Measurements from ENCODE around the gene SUPT7L. TPM values are rescaled to one million over a fixed set of nuclear protein-coding genes. Genes with fewer than 3 reads are reported as not detected.
"Not testable (repeated sequence)": the region's sequence is repeated elsewhere in the genome, so short reads cannot be mapped to it uniquely, and the experiment has no call there.

Gene SUPT7L
- total RNA-seq, 1 experiment from 2014 or later, result 42.4 TPM

DNA sequence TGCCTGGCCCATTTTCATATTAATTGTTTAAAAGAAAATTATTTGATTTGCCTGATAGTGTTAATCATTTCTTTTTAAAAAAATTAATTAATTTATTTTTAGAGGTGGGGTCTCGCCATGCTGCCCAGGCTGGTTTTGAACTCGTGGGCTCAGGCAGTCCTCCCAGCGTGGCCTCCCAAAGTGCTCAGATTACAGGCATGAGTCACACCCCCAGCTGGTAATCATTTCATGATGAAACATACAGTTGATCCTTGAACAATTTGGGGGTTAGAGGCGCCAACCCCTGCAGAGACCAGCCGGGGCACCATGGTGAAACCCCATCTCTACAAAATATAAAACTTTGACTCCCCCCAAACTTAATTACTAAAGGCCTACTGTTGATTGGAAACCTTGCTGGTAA lies 26.6 kb downstream of the SUPT7L start:
- Mint-ChIP-seq H3K27me3 (ENCODE audit: insufficient read depth, unreplicated experiment) (no peaks in the 10 kb centered on the region), H3K27ac (ENCODE audit: unreplicated experiment) (no peak overlapping the region), H3K4me3 (ENCODE audit: unreplicated experiment) (no peak overlapping the region), H3K9me3 (ENCODE audit: unreplicated experiment) (no peaks in the 10 kb centered on the region), H3K4me1 (ENCODE audit: low read depth, unreplicated experiment) (peaks cover 8% of the 10 kb centered on the region), H3K36me3 (ENCODE audit: insufficient read depth, unreplicated experiment) (peaks cover 60% of the 10 kb centered on the region)
- Histone ChIP-seq H3K9me3 (no peaks in the 10 kb centered on the region), H3K27me3 (replicated peaks; ENCODE audit: control insufficient read depth, insufficient read depth, low read length) (no peaks in the 10 kb centered on the region), H3K4me1 (peaks cover 12% of the 10 kb centered on the region), H3K4me3 (ENCODE audit: low read depth, low read length) (no peak overlapping the region), H3K36me3 (ENCODE audit: control insufficient read depth, insufficient read depth, low read length) (peaks cover 4% of the 10 kb centered on the region; the same call in 1 of the 2 replicates)
- no TSS peak for BruUV-seq (replicated peaks)
- ChIA-PET CTCF (no interaction called here), POLR2A (no interaction called here)
- DNase-seq, result no peak
- TF ChIP-seq, protein P1, sequence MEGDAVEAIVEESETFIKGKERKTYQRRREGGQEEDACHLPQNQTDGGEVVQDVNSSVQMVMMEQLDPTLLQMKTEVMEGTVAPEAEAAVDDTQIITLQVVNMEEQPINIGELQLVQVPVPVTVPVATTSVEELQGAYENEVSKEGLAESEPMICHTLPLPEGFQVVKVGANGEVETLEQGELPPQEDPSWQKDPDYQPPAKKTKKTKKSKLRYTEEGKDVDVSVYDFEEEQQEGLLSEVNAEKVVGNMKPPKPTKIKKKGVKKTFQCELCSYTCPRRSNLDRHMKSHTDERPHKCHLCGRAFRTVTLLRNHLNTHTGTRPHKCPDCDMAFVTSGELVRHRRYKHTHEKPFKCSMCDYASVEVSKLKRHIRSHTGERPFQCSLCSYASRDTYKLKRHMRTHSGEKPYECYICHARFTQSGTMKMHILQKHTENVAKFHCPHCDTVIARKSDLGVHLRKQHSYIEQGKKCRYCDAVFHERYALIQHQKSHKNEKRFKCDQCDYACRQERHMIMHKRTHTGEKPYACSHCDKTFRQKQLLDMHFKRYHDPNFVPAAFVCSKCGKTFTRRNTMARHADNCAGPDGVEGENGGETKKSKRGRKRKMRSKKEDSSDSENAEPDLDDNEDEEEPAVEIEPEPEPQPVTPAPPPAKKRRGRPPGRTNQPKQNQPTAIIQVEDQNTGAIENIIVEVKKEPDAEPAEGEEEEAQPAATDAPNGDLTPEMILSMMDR (IDR thresholded peaks at IDR 0.05; ENCODE audit: insufficient read depth in 1 of 2, low read depth in 1 of 2, low read length in 1 of 2, severe bottlenecking in 1 of 2, unreplicated experiment in 1 of 2), result no peak
- intact Hi-C loops (cut with micrococcal nuclease; ENCODE audit: unreplicated experiment), result no loop called here

DNA sequence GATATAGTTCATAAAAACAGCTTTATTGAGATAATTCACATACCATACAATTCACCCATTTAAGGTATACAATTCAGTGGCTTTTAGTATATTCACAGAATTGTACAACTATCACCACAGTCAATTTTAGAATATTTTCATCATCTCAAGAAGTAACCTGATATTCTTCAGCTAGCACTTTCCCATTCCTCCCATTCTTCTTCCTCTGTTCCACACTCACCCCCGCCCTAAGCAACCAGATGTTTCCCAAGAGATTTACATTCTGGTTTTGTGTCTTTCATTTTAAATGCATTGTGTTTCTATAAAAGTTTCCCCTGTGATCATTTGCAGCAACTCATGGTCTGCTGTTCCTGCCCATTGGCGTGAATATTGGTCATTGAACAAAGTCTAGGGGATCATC lies 29.1 kb downstream of the SUPT7L start:
- H3K36me3 Mint-ChIP-seq (ENCODE audit: insufficient read depth, unreplicated experiment), result peaks cover 52% of the 10 kb centered on the region
- POLR2A ChIA-PET, result no interaction called here

DNA sequence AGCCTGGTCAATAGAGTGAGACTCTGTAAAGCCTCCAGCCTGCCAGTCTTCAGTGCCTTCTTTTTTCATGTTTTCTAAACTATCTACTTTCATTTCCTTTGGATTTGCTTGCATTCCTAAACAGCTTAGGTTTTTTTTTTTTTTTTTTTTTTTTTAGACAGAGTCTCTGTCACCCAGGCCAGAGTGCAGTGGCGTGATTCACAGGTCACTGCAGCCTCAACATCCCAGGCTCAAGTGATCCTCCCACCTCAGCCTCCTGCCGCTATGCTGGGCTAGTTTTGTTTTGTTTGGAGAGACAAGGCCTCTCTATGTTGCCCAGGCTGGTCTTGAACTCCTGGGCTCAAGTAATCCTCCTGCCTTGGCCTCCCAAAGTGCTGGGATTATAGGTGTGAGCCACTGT lies 33.2 kb downstream of the SUPT7L start:
- CTCF ChIA-PET; H3K27me3 Mint-ChIP-seq (ENCODE audit: insufficient read depth, unreplicated experiment): not testable (repeated sequence)

More for the DNA sequence above, 29.1 kb downstream of the SUPT7L start:
- intact Hi-C loops (cut with micrococcal nuclease; ENCODE audit: unreplicated experiment), result no loop called here
- BruUV-seq (replicated peaks), result no TSS peak
- H3K27me3 Mint-ChIP-seq (ENCODE audit: insufficient read depth, unreplicated experiment), result no peaks in the 10 kb centered on the region
- H3K4me3 ChIP-seq (ENCODE audit: low read depth, low read length), result no peak overlapping the region
- peaks cover 3% of the 10 kb centered on the region; the same call in 1 of the 2 replicates for H3K36me3 ChIP-seq (ENCODE audit: control insufficient read depth, insufficient read depth, low read length)
- no peaks in the 10 kb centered on the region for H3K9me3 Mint-ChIP-seq (ENCODE audit: unreplicated experiment)
- H3K4me1 Mint-ChIP-seq (ENCODE audit: low read depth, unreplicated experiment), result no peaks in the 10 kb centered on the region
- TF ChIP-seq, protein P1 (IDR thresholded peaks at IDR 0.05; ENCODE audit: insufficient read depth in 1 of 2, low read depth in 1 of 2, low read length in 1 of 2, severe bottlenecking in 1 of 2, unreplicated experiment in 1 of 2), result no peak
- no peaks in the 10 kb centered on the region for H3K9me3 ChIP-seq
- peaks cover 4% of the 10 kb centered on the region; the same call in 1 of the 2 replicates for H3K4me1 ChIP-seq
- CTCF ChIA-PET, result no interaction called here
- H3K4me3 Mint-ChIP-seq (ENCODE audit: unreplicated experiment), result no peak overlapping the region
- no peak overlapping the region for H3K27ac Mint-ChIP-seq (ENCODE audit: unreplicated experiment)
- DNase-seq, result no peak
- H3K27me3 ChIP-seq (replicated peaks; ENCODE audit: control insufficient read depth, insufficient read depth, low read length), result no peaks in the 10 kb centered on the region

More for the DNA sequence above, 33.2 kb downstream of the SUPT7L start:
- H3K9me3 ChIP-seq; H3K36me3 ChIP-seq (ENCODE audit: control insufficient read depth, insufficient read depth, low read length); POLR2A ChIA-PET; BruUV-seq (replicated peaks); intact Hi-C loops (cut with micrococcal nuclease; ENCODE audit: unreplicated experiment); H3K9me3 Mint-ChIP-seq (ENCODE audit: unreplicated experiment); H3K4me3 ChIP-seq (ENCODE audit: low read depth, low read length); H3K27me3 ChIP-seq (replicated peaks; ENCODE audit: control insufficient read depth, insufficient read depth, low read length); DNase-seq; H3K4me3 Mint-ChIP-seq (ENCODE audit: unreplicated experiment); H3K27ac Mint-ChIP-seq (ENCODE audit: unreplicated experiment): not testable (repeated sequence)
- peaks cover 10% of the 10 kb centered on the region; the same call in 1 of the 2 replicates for H3K4me1 ChIP-seq
- Mint-ChIP-seq H3K4me1 (ENCODE audit: low read depth, unreplicated experiment) (peaks cover 14% of the 10 kb centered on the region), H3K36me3 (ENCODE audit: insufficient read depth, unreplicated experiment) (peaks cover 30% of the 10 kb centered on the region)

Measured in Caco-2 (cell line).